HepG2 (cell line): ENCODE measurements around the gene IFNA21. TPM values are rescaled to one million over a fixed set of nuclear protein-coding genes. Genes with fewer than 3 reads are reported as not detected.
"Not testable (repeated sequence)": the region's sequence is repeated elsewhere in the genome, so short reads cannot be mapped to it uniquely, and the experiment has no call there.

Source experiments
- ATAC-seq: fragments of 200-7000 bp; cut with Tn5 transposase; 3 replicates; pipeline ENCODE4 v1.9.1; 2020; ENCODE audit warnings: mild to moderate bottlenecking, moderate library complexity
- BruUV-seq: library from RNA; stranded (reverse); fragments of 400-500 nt; replicated peaks from 2 replicates; lab custom pipeline; 2021; lab: Mats Ljungman, UMichigan
- CTCF ChIA-PET: fragments of 300-600 bp; formaldehyde crosslinking; extraction: SDS; loops from one replicate; lab custom pipeline; 2021; ENCODE audit warnings: low total read pairs, inconsistent platforms, low intra/inter-chr PET ratio; lab: Yijun Ruan, JAX
- POLR2A ChIA-PET: fragments of 350-600 bp; sonication (Branson Sonifier 250); formaldehyde crosslinking; loops from one replicate; lab custom pipeline; 2020; ENCODE audit warnings: antibody characterized with exemption, inconsistent platforms; lab: Yijun Ruan, JAX
- DNase-seq: peaks from one replicate; pipeline ENCODE4 v3.0.0-alpha.2; 2015; ENCODE audit warnings: low spot score
- FAIRE-seq: peaks from 3 replicates; lab custom pipeline; 2011; peaks lifted over from hg19 to GRCh38; lab: Jason Lieb, UNC
- H2AFZ ChIP-seq: one replicate; pipeline ENCODE4 v1.6.1; 2011; ENCODE audit warnings: low read length, inconsistent platforms
- H3K27ac ChIP-seq: fragments of 300-600 bp; 3 replicates; pipeline ENCODE4 v1.8.0; 2011; ENCODE audit warnings: mixed run types, mild to moderate bottlenecking, mixed read lengths, low read length, inconsistent platforms; ENCODE audit not compliant: insufficient read depth; ENCODE audit errors: extremely low read length
- H3K27me3 ChIP-seq, 2 experiments: fragments of 200-600 bp in 1 of 2; 2 replicates in 1 of 2; 3 replicates in 1 of 2; pipeline versions ENCODE4 v1.6.0 to v1.8.0; 2011; ENCODE audit warnings: low read length in 2 of 2, mild to moderate bottlenecking in 2 of 2, moderate library complexity in 2 of 2, inconsistent platforms in 1 of 2; ENCODE audit not compliant: insufficient read depth in 2 of 2, control insufficient read depth in 1 of 2
- H3K36me3 ChIP-seq, 2 experiments: fragments of 200-600 bp in 1 of 2; replicated peaks in 1 of 2; 2 replicates in 1 of 2; 3 replicates in 1 of 2; pipeline versions ENCODE4 v1.5.1 to v1.8.0; 2011; ENCODE audit warnings: low read length in 2 of 2, inconsistent platforms in 1 of 2; ENCODE audit not compliant: insufficient read depth in 2 of 2, control insufficient read depth in 1 of 2
- H3K4me1 ChIP-seq: 2 replicates; pipeline ENCODE4 v1.5.1; 2012; ENCODE audit warnings: low read length, inconsistent platforms; ENCODE audit not compliant: insufficient read depth
- H3K4me2 ChIP-seq: 2 replicates; pipeline ENCODE4 v1.6.0; 2011; ENCODE audit warnings: low read depth, low read length, inconsistent platforms
- H3K4me3 ChIP-seq, 3 experiments: fragments of 200-600 bp in 1 of 3; sonication (generic), shearing (Covaris generic) in 1 of 3; replicated peaks in 1 of 3; 2 replicates each; pipeline ENCODE4 v1.5.1; 2011 to 2016; ENCODE audit warnings: low read length in 3 of 3, inconsistent platforms in 2 of 3, low read depth in 2 of 3, mild to moderate bottlenecking in 2 of 3, control low read depth in 1 of 3, mixed read lengths in 1 of 3; ENCODE audit not compliant: insufficient read depth in 1 of 3
- H3K79me2 ChIP-seq: one replicate; pipeline ENCODE4 v1.6.1; 2011; ENCODE audit warnings: low read length, inconsistent platforms; ENCODE audit not compliant: insufficient read depth
- H3K9ac ChIP-seq: 2 replicates; pipeline ENCODE4 v1.6.0; 2011; ENCODE audit warnings: mild to moderate bottlenecking, low read depth, low read length, inconsistent platforms; ENCODE audit not compliant: insufficient read depth
- H3K9me3 ChIP-seq: 2 replicates; pipeline ENCODE4 v1.5.1; 2012; ENCODE audit warnings: mild to moderate bottlenecking, low read length
- H4K20me1 ChIP-seq: 2 replicates; pipeline ENCODE4 v1.6.0; 2011; ENCODE audit warnings: inconsistent platforms, mild to moderate bottlenecking, low read length, moderate library complexity; ENCODE audit not compliant: insufficient read depth
- MIER3 ChIP-seq: IDR thresholded peaks from 2 replicates; pipeline ENCODE4 v1.6.1; 2016; ENCODE audit warnings: missing compliant biosample characterization, borderline replicate concordance
- ZNF251 ChIP-seq: sonication (generic); formaldehyde crosslinking; IDR thresholded peaks from 2 replicates; pipeline ENCODE4 v1.9.0; 2021; ENCODE audit warnings: mild to moderate bottlenecking, missing genetic modification reagents
- ZNF282 ChIP-seq: fragments of 450-650 bp; IDR thresholded peaks from 2 replicates; pipeline ENCODE4 v1.6.1; 2018; ENCODE audit not compliant: partially characterized antibody
- WGBS: methylation state at CpG from one replicate; pipeline ENCODE4 v1.1.6; 2017; ENCODE audit warnings: low lambda C conversion rate; 5-methylcytosine and 5-hydroxymethylcytosine counted together
- in situ Hi-C: cut with HindIII; loops from 2 replicates; pipeline ENCODE4 v1.10.0; 2017; ENCODE audit warnings: low pct_unique_long_range_greater_than_20kb; ENCODE audit not compliant: extremely low pct_ligation_motif_present
- intact Hi-C: fragments of 100-400 bp; cut with micrococcal nuclease; formaldehyde crosslinking; loops from one replicate; pipeline ENCODE4 v1.10.0; 2022; ENCODE audit not compliant: unreplicated experiment
- polyA plus RNA-seq, 8 experiments: library from polyadenylated mRNA; depleted of rRNA in 3 of 8; stranded (reverse) in 7 of 8; unstranded in 1 of 8; fragments of >200 nt; fragmentation: Illumina TruSeq in 4 of 8; extraction: Trizol in 4 of 8; gene quantifications; 2 replicates each; pipeline versions ENCODE4 v1.2.1 to v1.2.3, GENCODE V29; 2011 to 2016; ENCODE audit warnings: low read depth in 4 of 8, missing spikeins in 1 of 8, mixed read lengths in 1 of 8; ENCODE audit not compliant: insufficient read depth in 1 of 8
- total RNA-seq, 5 experiments: library from RNA; depleted of rRNA; stranded (reverse); fragments of >200 nt; fragmentation: Illumina TruSeq; extraction: Trizol; gene quantifications; 2 replicates each; pipeline ENCODE4 v1.2.3, GENCODE V29; 2016; ENCODE audit warnings: low read depth in 1 of 5
- TF ChIP-seq, protein P1 (sequence below): sonication (generic); formaldehyde crosslinking; IDR thresholded peaks from 2 replicates; pipeline ENCODE4 v1.4.0; 2020; ENCODE audit warnings: low read depth, mild to moderate bottlenecking, missing genetic modification reagents
- TF ChIP-seq, protein P2 (sequence below): IDR thresholded peaks from 2 replicates; pipeline ENCODE4 v1.6.1; 2016; ENCODE audit warnings: missing compliant biosample characterization, missing genetic modification reagents, borderline replicate concordance
- TF ChIP-seq, protein P3 (sequence below): sonication (generic); formaldehyde crosslinking; IDR thresholded peaks from 2 replicates; pipeline ENCODE4 v1.4.0; 2020; ENCODE audit warnings: missing genetic modification reagents, mild to moderate bottlenecking, borderline replicate concordance

IFNA21 gene
- total and polyA plus RNA-seq, 2 of the 13 experiments (the other 11 are each of a cell fraction or from before 2014, with no cell fraction given), result not detected

DNA sequence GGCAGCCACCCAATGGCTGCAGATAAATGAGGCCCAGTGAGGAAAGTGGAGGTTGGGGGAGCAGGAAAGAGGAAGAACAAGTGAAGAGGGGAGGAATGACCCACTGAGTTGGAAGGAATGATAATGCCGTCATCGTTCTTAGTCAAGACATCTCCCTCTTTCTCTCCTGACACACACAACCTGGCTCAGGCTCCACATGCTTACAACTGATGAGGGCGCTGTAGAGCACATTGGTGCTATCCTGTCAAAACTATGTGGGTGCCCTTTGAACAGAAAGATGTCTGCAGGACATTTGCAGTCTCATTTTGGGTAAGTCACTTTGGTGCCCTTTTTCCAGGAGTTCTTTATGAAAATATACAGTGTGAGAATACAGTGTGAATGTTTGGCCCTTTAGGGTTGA is 30.7 kb downstream of the IFNA21 start:
- in situ Hi-C loops (no loop called here), intact Hi-C loops (no loop called here)
- H3K27ac ChIP-seq, result no peak overlapping the region
- H3K79me2 ChIP-seq, result no peaks in the 10 kb centered on the region
- H3K9me3 ChIP-seq, result no peaks in the 10 kb centered on the region
- DNase-seq (no peak), FAIRE-seq (no peak), ATAC-seq (no peak)
- TF ChIP-seq, protein P1, sequence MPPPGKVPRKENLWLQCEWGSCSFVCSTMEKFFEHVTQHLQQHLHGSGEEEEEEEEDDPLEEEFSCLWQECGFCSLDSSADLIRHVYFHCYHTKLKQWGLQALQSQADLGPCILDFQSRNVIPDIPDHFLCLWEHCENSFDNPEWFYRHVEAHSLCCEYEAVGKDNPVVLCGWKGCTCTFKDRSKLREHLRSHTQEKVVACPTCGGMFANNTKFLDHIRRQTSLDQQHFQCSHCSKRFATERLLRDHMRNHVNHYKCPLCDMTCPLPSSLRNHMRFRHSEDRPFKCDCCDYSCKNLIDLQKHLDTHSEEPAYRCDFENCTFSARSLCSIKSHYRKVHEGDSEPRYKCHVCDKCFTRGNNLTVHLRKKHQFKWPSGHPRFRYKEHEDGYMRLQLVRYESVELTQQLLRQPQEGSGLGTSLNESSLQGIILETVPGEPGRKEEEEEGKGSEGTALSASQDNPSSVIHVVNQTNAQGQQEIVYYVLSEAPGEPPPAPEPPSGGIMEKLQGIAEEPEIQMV (CRISPR knock-in tag), result no peak
- TF ChIP-seq, protein P2, sequence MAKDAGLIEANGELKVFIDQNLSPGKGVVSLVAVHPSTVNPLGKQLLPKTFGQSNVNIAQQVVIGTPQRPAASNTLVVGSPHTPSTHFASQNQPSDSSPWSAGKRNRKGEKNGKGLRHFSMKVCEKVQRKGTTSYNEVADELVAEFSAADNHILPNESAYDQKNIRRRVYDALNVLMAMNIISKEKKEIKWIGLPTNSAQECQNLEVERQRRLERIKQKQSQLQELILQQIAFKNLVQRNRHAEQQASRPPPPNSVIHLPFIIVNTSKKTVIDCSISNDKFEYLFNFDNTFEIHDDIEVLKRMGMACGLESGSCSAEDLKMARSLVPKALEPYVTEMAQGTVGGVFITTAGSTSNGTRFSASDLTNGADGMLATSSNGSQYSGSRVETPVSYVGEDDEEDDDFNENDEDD (CRISPR knock-in tag), result no peak
- TF ChIP-seq, protein P3, sequence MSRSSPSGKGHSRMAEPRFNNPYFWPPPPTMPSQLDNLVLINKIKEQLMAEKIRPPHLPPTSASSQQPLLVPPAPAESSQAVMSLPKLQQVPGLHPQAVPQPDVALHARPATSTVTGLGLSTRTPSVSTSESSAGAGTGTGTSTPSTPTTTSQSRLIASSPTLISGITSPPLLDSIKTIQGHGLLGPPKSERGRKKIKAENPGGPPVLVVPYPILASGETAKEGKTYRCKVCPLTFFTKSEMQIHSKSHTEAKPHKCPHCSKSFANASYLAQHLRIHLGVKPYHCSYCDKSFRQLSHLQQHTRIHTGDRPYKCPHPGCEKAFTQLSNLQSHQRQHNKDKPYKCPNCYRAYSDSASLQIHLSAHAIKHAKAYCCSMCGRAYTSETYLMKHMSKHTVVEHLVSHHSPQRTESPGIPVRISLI (CRISPR knock-in tag), result no peak
- TF ChIP-seq ZNF251 (no peak), MIER3 (CRISPR knock-in tag) (no peak), ZNF282 (no peak)
- H3K4me2 ChIP-seq, result no peak overlapping the region
- no peak overlapping the region for H3K4me3 ChIP-seq
- no peaks in the 10 kb centered on the region for H3K4me1 ChIP-seq
- no TSS peak for BruUV-seq
- POLR2A ChIA-PET, result no interaction called here
- 24% methylated on average over 2 of the region's 3 CpGs for WGBS
- H2AFZ ChIP-seq, result no peak overlapping the region
- CTCF ChIA-PET, result no interaction called here
- H4K20me1 ChIP-seq, result no peaks in the 10 kb centered on the region
- no peaks in the 10 kb centered on the region for H3K27me3 ChIP-seq
- H3K36me3 ChIP-seq, result no peaks in the 10 kb centered on the region
- no peak overlapping the region for H3K9ac ChIP-seq

DNA sequence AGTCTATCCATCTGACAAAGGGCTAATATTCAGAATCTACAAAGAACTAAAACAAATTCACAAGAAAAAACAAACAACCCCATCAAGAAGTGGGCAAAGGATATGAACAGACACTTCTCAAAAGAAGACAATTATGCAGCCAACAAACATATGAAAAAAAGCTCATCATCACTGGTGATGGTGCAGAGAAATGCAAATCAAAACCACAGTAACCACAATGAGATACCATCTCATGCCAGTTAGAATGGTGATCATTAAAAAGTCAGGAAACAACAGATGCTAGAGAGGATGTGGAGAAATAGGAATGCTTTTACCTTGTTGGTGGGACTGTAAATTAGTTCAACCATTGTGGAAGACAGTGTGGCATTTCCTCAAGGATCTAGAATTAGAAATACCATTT is 38.3 kb downstream of the IFNA21 start:
- FAIRE-seq, in situ Hi-C loops: not testable (repeated sequence)

More for the DNA sequence above, 38.3 kb downstream of the IFNA21 start:
- POLR2A ChIA-PET, H3K4me1 ChIP-seq, ATAC-seq, H3K27ac ChIP-seq, BruUV-seq, H3K36me3 ChIP-seq, H4K20me1 ChIP-seq, H2AFZ ChIP-seq, intact Hi-C loops, H3K79me2 ChIP-seq, H3K27me3 ChIP-seq, H3K4me2 ChIP-seq, H3K9me3 ChIP-seq, H3K4me3 ChIP-seq, CTCF ChIA-PET, H3K9ac ChIP-seq, DNase-seq: not testable (repeated sequence)
